Fibroblast of pulmonary artery (primary cell): ENCODE results near the gene PPP1R15B.

ENCODE experiments used
- DNase-seq: peaks from one replicate; pipeline ENCODE4 v3.0.0-alpha.2; 2010; ENCODE audit warnings: low read depth
- H3K4me3 ChIP-seq: replicated peaks from 2 replicates; pipeline ENCODE4 v1.5.1; 2011; ENCODE audit warnings: low read depth, mild to moderate bottlenecking, control low read depth, low read length, moderate library complexity
- TF ChIP-seq, protein P1 (sequence below): IDR thresholded peaks from 2 replicates; pipeline ENCODE4 v1.5.1; 2011; ENCODE audit warnings: mild to moderate bottlenecking, control low read depth, low read length, inconsistent platforms; ENCODE audit errors: missing control alignments

The PPP1R15B gene

DNA sequence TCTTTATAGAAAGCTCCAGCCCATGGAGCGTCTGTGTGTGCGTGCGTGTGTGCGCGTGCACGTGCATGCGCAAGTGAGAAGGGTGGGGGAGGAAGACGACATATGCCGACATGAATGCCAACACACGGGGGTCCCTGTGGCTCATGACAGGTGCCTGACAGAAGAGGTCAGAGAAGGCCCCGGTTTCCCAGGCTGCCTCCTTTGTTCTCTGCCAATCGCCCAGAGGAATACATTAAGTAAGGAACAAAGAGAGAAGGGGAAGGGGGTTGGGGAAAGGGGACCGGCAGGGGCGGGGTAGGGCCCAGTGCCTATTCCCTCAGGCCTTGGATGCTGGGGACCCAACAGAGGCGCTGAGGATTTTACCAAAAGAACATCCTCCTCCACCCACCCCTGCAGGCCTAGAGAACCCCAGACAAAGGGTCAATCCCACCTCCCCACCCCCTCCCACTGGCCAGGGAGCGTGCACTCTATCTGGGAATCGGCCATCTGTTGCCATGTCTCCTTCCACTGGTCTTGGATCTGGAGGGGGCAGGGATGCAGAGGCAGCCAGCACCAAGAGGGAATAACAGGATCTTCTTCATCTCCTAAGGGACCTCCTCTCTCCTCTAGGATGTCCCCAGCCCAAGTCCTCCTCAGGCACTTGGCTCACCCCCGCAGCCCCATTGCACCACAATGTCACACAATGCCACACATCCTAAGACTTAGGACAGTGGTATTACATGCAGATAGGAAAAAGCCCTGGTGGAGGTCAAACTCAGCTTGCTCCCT, 43.6 kb upstream of the PPP1R15B start:
- TF ChIP-seq, protein P1, sequence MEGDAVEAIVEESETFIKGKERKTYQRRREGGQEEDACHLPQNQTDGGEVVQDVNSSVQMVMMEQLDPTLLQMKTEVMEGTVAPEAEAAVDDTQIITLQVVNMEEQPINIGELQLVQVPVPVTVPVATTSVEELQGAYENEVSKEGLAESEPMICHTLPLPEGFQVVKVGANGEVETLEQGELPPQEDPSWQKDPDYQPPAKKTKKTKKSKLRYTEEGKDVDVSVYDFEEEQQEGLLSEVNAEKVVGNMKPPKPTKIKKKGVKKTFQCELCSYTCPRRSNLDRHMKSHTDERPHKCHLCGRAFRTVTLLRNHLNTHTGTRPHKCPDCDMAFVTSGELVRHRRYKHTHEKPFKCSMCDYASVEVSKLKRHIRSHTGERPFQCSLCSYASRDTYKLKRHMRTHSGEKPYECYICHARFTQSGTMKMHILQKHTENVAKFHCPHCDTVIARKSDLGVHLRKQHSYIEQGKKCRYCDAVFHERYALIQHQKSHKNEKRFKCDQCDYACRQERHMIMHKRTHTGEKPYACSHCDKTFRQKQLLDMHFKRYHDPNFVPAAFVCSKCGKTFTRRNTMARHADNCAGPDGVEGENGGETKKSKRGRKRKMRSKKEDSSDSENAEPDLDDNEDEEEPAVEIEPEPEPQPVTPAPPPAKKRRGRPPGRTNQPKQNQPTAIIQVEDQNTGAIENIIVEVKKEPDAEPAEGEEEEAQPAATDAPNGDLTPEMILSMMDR, result no peak
- no peak for DNase-seq
- no peak overlapping the region for H3K4me3 ChIP-seq

DNA sequence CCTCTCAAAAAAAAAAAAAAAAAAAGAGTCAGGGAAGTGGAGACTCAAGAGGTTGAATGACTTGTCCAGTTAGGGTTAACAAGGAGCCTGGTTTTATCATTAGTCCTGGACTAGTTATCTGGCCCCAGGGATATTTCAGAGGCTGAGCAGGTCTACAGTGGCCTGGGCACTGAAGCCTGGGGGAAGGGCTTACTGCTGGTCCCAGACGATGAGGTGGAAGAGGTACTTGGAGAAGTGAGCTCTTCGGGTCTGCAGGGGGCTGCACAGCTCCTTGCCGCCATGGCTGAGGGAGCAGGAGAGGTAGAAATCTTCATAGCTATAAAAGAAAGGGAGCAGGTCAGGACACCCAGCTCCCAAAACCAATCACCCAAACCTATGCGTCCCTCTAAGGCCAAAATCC, 42.9 kb upstream of the PPP1R15B start:
- TF ChIP-seq, protein P1, result no peak
- DNase-seq, result no peak
- H3K4me3 ChIP-seq, result no peak overlapping the region

DNA sequence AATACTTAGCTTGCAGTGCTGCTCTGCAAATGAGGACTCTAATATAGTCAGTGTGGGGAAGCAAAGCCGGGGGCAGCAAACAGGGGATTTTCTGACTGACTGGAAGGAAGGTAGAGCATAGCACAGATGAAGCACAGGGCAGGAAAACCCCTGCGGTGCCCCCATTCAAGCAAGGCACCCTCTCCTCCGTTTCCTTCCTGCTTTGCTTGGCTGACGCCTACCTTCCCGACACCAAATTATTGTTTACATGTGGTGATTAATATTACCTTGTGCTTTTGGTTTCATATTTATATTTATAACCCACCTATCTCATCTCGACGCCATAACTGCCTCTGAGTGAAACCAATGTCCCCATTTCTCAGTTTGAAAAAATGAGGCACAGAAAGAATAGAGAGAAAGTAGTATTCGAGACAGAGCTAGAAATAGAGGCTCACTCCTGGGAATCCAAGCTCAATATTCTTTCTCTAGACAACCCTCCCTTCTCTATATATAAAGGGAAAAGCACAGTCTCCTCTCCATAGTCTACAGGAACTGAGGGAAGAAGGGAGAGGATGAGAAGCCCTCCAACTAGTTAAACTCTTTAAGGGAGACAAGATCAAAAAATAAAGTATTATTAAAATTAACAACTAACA, 41.6 kb upstream of the PPP1R15B start:
- no peak overlapping the region for H3K4me3 ChIP-seq
- TF ChIP-seq, protein P1, result no peak
- no peak for DNase-seq

DNA sequence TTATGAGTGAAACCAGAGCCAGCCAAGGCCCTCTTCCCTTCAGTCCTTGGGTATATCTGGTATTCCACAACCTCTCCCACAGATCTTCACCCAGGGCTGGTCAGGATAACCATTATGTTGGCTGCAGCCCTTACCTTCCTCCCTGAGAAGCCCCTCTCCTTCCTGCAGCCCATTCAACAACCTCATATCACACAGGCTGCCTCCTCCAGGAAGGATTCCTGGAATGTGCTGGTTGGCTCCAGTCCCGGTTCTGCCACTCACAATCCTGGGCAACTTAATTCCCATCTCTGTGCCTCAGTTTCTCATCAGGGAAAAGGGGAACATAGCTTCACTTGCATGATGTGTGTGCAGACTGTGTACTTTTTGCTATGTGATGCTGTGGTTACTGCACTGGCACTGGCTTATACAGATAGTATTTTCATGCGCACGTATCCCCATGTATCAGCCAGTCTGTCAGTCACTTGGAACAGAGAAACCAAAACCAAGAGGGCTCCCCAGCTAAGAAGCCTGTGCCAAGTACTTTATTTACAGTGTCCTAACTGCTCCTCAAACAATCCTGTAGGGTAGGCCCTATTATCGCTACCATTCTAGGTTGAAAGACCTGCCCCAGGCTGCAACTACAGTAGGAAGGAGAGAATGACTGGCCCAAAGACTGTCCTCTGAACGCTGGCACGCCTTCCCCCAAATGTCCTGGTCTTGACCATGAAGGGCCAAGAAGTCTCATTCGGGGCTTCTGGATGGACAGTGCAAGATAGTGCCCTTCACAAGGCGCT, 39.9 kb upstream of the PPP1R15B start:
- no peak overlapping the region for H3K4me3 ChIP-seq
- DNase-seq, result no peak
- TF ChIP-seq, protein P1, result no peak

DNA sequence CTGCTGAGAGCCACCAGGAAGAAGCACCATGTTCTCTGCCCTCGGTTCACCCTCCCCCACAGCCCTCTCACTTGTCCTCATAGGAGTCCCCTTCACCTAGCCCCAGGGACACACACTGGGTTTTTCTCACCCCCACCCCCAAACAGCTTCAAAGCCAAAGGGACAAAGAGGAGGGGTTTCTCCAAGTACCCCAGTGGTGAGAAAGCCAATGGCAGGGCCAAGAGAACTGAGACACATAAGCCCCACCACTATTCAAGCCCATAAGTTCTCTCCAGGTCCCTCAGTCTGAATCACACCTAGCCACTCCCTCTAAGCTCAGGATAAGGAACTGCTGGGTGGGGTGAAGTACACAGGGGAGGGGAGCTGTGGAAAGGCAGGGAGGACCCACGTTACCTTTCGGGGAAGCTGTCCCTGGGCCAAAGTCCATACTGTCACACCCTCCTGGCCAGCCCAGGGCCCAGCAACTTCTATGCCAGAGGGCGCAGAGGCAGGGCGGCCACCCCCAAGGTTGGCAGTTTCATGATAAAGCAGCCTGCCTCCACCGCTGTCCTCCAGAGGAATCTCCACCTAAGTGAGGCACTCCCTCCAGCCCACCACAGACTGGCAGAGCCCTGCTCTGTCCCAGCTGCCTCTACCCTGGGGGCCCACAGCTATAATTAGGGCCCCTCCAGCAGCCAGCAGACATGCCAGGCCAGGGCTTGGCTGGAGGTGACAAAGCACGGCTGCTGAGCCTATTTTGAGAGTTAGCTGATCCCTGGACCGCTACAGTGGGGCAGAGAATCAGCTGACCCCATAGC, 39.0 kb upstream of the PPP1R15B start:
- H3K4me3 ChIP-seq, result no peak overlapping the region
- TF ChIP-seq, protein P1, result no peak
- no peak for DNase-seq

DNA sequence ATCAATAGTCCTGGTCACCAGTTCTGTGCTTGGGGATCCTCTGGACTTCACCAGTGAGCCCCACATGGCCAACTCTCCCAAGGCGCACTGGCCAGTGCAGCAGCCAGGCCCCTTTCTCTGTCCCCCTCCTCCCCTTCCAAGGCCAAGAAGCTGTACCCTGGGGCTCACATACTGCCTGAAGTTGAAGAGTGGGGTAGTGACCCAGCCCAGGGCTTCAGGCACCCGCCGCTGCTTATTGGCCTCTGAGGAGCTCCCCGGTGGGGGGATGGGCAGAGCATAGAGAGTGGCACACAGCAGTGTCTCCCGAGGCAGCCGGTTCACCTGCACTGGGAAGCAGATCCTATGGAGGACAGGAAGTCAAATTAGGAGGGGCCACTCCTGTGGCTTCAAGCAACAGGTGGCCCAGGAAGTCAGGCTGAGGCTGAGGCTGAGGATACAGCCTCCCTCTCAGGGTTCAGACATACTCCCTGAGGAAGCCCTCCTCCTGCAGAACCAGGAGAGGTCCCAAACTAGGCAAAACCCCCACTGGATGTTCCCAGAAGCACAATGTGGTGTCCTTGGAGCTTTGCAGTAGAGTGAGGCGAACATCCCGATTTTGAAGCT, 38.2 kb upstream of the PPP1R15B start:
- DNase-seq, result no peak

More for the DNA sequence above, 38.2 kb upstream of the PPP1R15B start:
- no peak overlapping the region for H3K4me3 ChIP-seq
- TF ChIP-seq, protein P1, result no peak
